ENCODE measurements around the gene OR4E2.

GRCh38 chr14:21699551-21699950 lies 45.9 kb downstream of the OR4E2 start:
- TF ChIP-seq EZH2 (IDR thresholded peaks at IDR 0.05; ENCODE audit: low read depth, unreplicated experiment) (no peak), CTCF (conservative IDR thresholded peaks at IDR 0.05; ENCODE audit: low read depth in 2 of 2) (no peak), POLR2AphosphoS5 (IDR thresholded peaks at IDR 0.05; ENCODE audit: low read depth) (no peak), EZH2phosphoT487 (IDR thresholded peaks at IDR 0.05; ENCODE audit: unreplicated experiment) (no peak), JUNB (IDR thresholded peaks at IDR 0.05; ENCODE audit: unreplicated experiment) (no peak)

Measured in GM23338 (cell line).